DND-41 (cell line): Measurements from ENCODE around the gene SPATA31A5.
"Not testable (repeated sequence)": the region's sequence is repeated elsewhere in the genome, so short reads cannot be mapped to it uniquely, and the experiment has no call there.

Experiments
- CTCF ChIP-seq: IDR thresholded peaks from 2 replicates; pipeline ENCODE4 v1.5.1; 2012; ENCODE audit warnings: borderline replicate concordance, low read length, moderate library complexity, mild to moderate bottlenecking; ENCODE audit not compliant: poor library complexity, severe bottlenecking; ENCODE audit errors: extremely low read depth
- EZH2 ChIP-seq: IDR thresholded peaks from 3 replicates; pipeline ENCODE4 v1.6.1; 2012; ENCODE audit warnings: borderline replicate concordance, low read depth, mild to moderate bottlenecking, moderate library complexity, low read length, inconsistent platforms; ENCODE audit not compliant: severe bottlenecking

- TF ChIP-seq EZH2, CTCF: not testable (repeated sequence)
Observed at GRCh38 chr9:60914107-60914506, at the start of gene SPATA31A5.
